Spinal cord (tissue), 10 donors: ENCODE measurements around the gene COX15. TPM values are rescaled to one million over a fixed set of nuclear protein-coding genes. Genes with fewer than 3 reads are reported as not detected.
"Not testable (repeated sequence)": the region's sequence is repeated elsewhere in the genome, so short reads cannot be mapped to it uniquely, and the experiment has no call there.

Source experiments
- DNase-seq, 6 donors: peaks; one replicate each; pipeline versions ENCODE4 v3.0.0 to v3.0.0-alpha.2; 2013 to 2015; ENCODE audit warnings: low spot score in 6 of 6, low read depth in 4 of 6
- H3K27ac ChIP-seq: one replicate; pipeline ENCODE4 v1.5.1; 2013; ENCODE audit warnings: low read depth, low read length, control low read depth
- H3K27me3 ChIP-seq: one replicate; pipeline ENCODE4 v1.6.1; 2013; ENCODE audit warnings: low read length; ENCODE audit not compliant: control insufficient read depth, insufficient read depth
- H3K36me3 ChIP-seq: one replicate; pipeline ENCODE4 v1.6.1; 2013; ENCODE audit warnings: low read length; ENCODE audit not compliant: control insufficient read depth, insufficient read depth
- H3K4me1 ChIP-seq: one replicate; pipeline ENCODE4 v1.6.1; 2013; ENCODE audit warnings: low read length; ENCODE audit not compliant: control insufficient read depth, insufficient read depth
- H3K4me3 ChIP-seq: one replicate; pipeline ENCODE4 v1.5.1; 2013; ENCODE audit warnings: low read depth, low read length, control low read depth
- H3K9me3 ChIP-seq: one replicate; pipeline ENCODE4 v1.6.1; 2013; ENCODE audit warnings: low read length; ENCODE audit not compliant: control insufficient read depth, insufficient read depth
- WGBS: methylation state at CpG from one replicate; pipeline ENCODE4 v1.1.5; 2013; ENCODE audit warnings: missing lambda C conversion rate; ENCODE audit not compliant: insufficient coverage; 5-methylcytosine and 5-hydroxymethylcytosine counted together
- polyA plus RNA-seq, 2 donors: library from polyadenylated mRNA; unstranded; fragments of 120-200 nt; gene quantifications; one replicate each; pipeline ENCODE4 v1.2.1, GENCODE V29; 2013; ENCODE audit not compliant: insufficient read length in 2 of 2
- total RNA-seq, 2 donors: library from RNA; depleted of rRNA in 1 of 2; stranded (reverse); fragments of 120-200 nt in 1 of 2; fragments of >200 nt in 1 of 2; gene quantifications; one replicate each; pipeline versions ENCODE4 v1.2.3 to v1.2.4, GENCODE V29; 2013 to 2014
- donor health status: healthy.

The COX15 gene
- total and polyA plus RNA-seq, 4 donors: 37.8 to 44.1 (median 41.6) TPM

DNA sequence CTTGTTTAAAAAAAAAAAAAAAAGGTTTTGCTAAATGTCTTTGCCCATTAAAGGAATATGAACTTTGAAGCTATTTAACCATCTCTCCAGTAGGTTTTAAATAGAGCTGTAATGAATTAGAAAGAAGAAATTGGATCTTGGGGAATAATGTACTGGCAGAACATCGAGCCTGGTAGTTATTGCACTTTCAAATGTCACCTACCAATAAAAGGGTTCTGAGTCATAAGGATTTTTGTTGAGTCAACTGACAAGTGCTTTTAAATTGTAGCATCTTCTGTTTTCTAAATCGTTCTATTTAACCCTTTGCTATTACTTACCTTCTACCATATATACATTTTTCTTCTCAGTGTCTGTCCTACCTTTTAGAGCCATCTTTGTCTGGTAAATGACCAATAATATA, 10.8 kb upstream of the COX15 start:
- DNase-seq: peak in 1 of 6 donors; percentile 16
- H3K27ac ChIP-seq: no peak overlapping the region
- H3K4me3 ChIP-seq: no peak overlapping the region
- peaks cover 21% of the 10 kb centered on the region for H3K36me3 ChIP-seq
- H3K27me3 ChIP-seq: no peaks in the 10 kb centered on the region
- no peaks in the 10 kb centered on the region for H3K4me1 ChIP-seq
- WGBS: no CpG with 5 or more reads among the region's 2 CpGs
- H3K9me3 ChIP-seq: peaks cover 9% of the 10 kb centered on the region

DNA sequence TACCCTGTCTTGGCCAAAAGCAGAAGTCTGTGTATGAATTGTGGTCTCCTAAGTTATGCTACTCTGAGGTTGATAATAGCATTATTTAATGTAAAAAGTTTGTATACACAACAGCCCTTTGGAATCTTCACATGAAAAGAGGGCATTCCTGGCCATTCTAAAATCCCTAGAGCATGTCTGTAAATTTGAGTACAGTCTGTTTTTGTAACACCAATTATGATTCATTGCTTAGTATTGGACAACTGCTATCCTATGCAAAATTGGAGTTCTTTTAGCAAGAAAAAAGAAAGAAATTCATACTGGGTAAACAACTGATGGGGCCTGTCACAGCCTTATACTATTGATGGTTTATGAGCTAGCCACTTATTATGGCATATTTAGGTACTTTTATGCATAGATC, 10.3 kb upstream of the COX15 start:
- H3K27ac ChIP-seq: no peak overlapping the region
- no peaks in the 10 kb centered on the region for H3K27me3 ChIP-seq
- H3K9me3 ChIP-seq: peaks cover 9% of the 10 kb centered on the region
- peaks cover 18% of the 10 kb centered on the region for H3K36me3 ChIP-seq
- no peak overlapping the region for H3K4me3 ChIP-seq
- no peaks in the 10 kb centered on the region for H3K4me1 ChIP-seq
- no peak for DNase-seq

DNA sequence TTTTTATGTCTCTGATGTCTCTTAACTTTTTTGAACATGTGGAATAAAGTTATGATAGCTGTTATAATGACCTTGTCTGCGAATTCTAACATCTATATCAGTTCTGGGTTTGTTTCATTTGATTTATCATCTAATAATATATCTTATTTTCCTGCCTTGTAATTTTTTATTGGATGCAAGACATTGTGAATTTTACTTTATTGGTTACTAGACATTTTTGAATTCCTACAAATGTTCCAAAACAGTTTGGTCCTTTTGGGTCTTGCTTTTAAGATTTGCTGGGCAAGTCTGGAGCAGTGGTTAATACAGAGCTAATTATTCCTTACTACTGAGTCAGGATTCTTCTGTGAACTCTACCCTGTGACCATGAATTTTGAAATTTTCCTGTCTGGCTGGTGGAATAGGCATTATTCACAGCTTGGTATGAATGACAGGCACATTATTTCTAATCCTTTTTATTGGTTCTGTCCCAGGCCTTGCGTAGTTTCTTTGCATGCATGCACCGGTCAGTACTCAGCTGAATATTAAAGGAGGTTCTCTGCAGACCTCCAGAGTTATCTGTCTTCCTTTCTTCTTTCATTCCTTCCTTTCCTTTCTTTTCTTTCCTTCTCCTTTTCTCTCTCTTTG, 9.1 kb upstream of the COX15 start:
- Histone ChIP-seq H3K27ac (no peak overlapping the region), H3K36me3 (peaks cover 18% of the 10 kb centered on the region), H3K4me3 (no peak overlapping the region), H3K9me3 (peaks cover 9% of the 10 kb centered on the region), H3K27me3 (no peaks in the 10 kb centered on the region), H3K4me1 (no peaks in the 10 kb centered on the region)
- no peak for DNase-seq
- WGBS: 85% methylated on average over 2 of the region's 3 CpGs

DNA sequence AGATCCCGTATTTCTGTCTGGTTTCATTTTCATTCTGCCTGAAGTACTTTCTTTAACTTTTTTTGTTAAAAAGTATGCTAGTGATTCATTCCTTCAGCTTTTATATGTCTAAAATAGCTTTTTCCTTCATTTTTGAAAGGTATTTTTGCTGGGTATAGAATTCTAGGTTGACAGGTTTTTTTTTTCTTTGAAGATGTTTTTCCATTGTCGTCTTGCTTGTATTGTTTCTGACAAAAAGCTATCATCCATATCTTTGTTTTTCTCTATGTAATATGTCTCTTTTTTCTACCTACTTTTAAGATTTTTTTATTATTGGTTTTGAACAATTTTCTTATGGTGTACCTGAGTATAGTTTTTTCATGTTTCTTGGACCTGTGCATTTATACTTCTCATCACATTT, 8.3 kb upstream of the COX15 start:
- Histone ChIP-seq H3K27me3 (no peaks in the 10 kb centered on the region), H3K36me3 (peaks cover 14% of the 10 kb centered on the region), H3K27ac (no peak overlapping the region), H3K4me1 (no peaks in the 10 kb centered on the region), H3K4me3 (no peak overlapping the region), H3K9me3 (peaks cover 9% of the 10 kb centered on the region)
- no peak for DNase-seq
- no CpG with 5 or more reads among the region's 2 CpGs for WGBS

DNA sequence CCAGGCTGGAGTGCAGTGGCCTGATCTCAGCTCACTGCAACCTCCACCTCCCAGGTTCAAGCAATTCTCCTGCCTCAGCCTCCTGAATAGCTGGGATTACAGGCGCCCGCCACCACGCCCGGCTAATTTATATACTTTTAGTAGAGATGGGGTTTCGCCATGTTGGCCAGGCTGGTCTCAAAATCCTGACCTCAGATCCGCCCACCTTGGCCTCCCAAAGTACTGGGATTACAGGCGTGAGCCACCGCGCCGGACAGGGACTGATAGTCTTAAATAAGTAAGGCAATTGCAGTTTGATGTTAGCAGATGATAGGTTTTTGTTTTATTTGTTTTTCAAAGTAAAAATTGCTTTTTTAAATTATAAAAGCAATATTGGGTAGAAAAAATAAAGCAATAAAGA, 2.2 kb upstream of the COX15 start:
- not testable (repeated sequence) for H3K36me3 ChIP-seq, H3K27ac ChIP-seq, DNase-seq, H3K27me3 ChIP-seq, H3K9me3 ChIP-seq, H3K4me1 ChIP-seq, H3K4me3 ChIP-seq
- whole genome bisulfite sequencing: 90% methylated on average over 3 of the region's 10 CpGs

DNA sequence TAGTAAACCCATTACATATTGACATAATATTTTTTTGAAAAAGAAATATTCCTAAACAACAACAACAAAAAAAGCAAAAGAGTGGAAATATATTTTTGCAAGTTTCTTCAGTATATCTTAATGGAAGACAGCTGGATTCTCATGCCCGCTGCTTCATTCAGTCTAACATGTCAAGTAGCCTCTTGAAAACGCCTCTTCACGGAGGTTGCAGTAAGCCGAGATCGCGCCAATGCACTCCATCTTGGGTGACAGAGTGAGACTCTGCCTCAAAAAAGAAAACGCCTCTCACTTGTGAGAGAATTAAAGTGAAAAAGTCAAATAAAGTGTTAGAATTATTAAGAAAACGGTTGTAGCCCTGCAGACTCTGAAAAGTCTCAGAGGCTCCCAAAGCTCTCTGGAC, 1.4 kb upstream of the COX15 start:
- Histone ChIP-seq H3K36me3 (peaks cover 7% of the 10 kb centered on the region), H3K27ac (no peak overlapping the region), H3K27me3 (no peaks in the 10 kb centered on the region), H3K9me3 (no peaks in the 10 kb centered on the region), H3K4me1 (peaks cover 9% of the 10 kb centered on the region), H3K4me3 (no peak overlapping the region)
- no peak for DNase-seq
- 86% methylated on average over 7 of the region's 8 CpGs for WGBS

DNA sequence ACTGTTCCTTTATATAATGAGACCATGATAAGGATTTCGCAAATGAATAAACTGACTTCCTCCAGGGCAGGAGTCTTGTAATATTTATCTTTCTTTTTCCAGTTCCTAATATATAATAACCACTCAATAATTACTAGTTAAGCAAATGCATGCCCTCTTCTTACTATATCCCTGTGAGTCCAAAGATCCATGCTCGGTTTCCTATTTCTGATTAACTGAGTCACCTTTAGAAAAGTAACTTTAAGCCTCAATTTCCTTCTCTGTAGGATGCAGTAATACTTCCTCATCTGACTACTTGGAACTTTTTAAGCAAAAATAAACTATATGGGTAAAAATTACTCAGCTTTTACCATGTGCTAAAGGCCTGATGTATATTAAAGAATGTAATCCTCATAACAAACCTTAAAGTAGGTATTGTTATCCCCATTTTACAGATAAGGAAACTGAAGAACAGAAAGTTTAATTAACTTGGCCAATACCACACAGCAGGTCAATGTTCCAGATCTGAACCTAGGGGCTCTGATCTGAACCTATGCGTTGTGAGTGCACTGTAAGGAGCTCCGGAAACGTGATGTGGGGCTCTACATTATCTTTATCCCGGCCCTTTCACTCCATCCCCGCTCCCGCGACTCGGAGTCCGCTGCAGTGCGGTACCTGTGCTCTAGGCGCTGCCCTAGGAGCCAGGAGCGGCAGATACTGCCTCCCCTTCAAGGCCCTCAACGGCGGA, 458 bp downstream of the COX15 start:
- DNase-seq: no peak
- H3K27me3 ChIP-seq: no peaks in the 10 kb centered on the region
- H3K4me3 ChIP-seq: peak overlapping the region; percentile 91
- H3K4me1 ChIP-seq: peaks cover 9% of the 10 kb centered on the region
- WGBS: 0% methylated on average over 14 of the region's 16 CpGs
- H3K36me3 ChIP-seq: peaks cover 7% of the 10 kb centered on the region
- H3K27ac ChIP-seq: peak overlapping the region; percentile 89
- no peaks in the 10 kb centered on the region for H3K9me3 ChIP-seq

DNA sequence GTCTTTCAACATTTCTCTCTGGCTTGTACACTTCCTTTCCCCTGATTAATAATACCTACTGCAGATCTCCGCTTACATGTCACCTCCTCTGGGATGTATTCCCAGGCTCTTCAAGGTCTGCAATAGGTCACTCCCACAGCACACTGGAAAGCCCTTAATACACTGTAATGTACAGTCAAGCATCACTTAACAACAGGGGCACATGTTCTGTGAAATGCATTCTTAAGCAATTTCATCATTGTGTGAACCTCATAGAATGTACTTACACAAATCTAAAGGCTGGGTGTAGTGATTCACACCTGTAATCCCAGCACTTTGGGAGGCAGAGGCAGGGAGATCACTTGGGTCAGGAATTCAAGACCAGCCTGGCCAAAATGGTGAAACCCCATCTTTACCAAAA, 1.9 kb downstream of the COX15 start:
- no peak for DNase-seq
- Histone ChIP-seq H3K36me3 (peaks cover 15% of the 10 kb centered on the region), H3K27me3 (no peaks in the 10 kb centered on the region), H3K27ac (no peak overlapping the region), H3K4me3 (no peak overlapping the region), H3K4me1 (peaks cover 9% of the 10 kb centered on the region), H3K9me3 (no peaks in the 10 kb centered on the region)
- WGBS: 91% methylated on average over 1 of the region's 1 CpG

DNA sequence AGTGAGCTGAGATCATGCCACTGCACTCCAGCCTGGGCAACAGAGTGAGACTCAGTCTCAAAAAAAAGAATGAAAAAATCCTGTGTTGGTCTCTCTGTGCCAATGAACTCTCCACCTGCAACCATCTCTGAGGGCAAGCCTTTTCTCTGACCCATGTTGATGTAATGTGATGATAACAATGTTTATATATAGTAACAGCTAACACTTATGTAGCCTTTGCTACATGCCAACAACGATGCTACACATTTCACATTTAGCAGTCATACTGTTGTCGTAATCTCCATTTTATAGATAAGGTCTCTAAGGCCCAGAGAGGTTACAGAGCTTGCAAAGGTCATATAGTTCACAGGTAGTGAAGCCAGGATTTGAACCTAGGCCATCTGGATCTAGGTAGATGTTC, 11.5 kb downstream of the COX15 start:
- H3K9me3 ChIP-seq: no peaks in the 10 kb centered on the region
- no peak overlapping the region for H3K27ac ChIP-seq
- no peak for DNase-seq
- WGBS: no CpG with 5 or more reads among the region's 2 CpGs
- H3K36me3 ChIP-seq: peaks cover 52% of the 10 kb centered on the region
- no peaks in the 10 kb centered on the region for H3K4me1 ChIP-seq
- no peak overlapping the region for H3K4me3 ChIP-seq
- no peaks in the 10 kb centered on the region for H3K27me3 ChIP-seq

DNA sequence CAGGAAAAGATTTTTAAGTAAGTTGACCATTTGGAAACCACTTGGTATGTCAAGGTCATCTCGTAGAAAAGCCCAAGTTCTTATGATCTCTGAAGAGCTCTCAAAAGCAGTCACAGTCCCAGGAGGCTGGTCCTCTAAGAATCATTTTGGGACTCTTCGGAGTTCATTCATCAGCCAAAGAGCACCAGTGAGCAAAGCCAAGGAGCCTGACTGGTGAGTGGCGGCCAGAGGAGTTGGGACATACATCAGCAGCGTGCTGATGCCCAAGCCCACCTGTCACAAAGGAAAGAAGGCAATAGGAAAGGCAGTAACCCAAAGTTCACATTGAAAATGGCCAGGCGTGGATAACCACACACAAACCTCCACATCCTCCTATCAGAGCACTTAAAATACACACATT, 17.5 kb downstream of the COX15 start:
- WGBS: 98% methylated on average over 5 of the region's 5 CpGs
- no peak for DNase-seq
- no peaks in the 10 kb centered on the region for H3K9me3 ChIP-seq
- no peaks in the 10 kb centered on the region for H3K27me3 ChIP-seq
- no peaks in the 10 kb centered on the region for H3K4me1 ChIP-seq
- H3K4me3 ChIP-seq: no peak overlapping the region
- peaks cover 33% of the 10 kb centered on the region for H3K36me3 ChIP-seq
- H3K27ac ChIP-seq: no peak overlapping the region
